Keratinocyte (primary cell): Measurements from ENCODE around the gene ARHGAP28. TPM values are rescaled to one million over a fixed set of nuclear protein-coding genes. Genes with fewer than 3 reads are reported as not detected.

Source experiments
- DNase-seq: peaks from one replicate; pipeline ENCODE4 v3.0.0-alpha.2; 2011; ENCODE audit warnings: low read depth, missing footprints, low spot score
- FAIRE-seq: peaks from 2 replicates; lab custom pipeline; 2011; peaks lifted over from hg19 to GRCh38; lab: Jason Lieb, UNC
- H2AFZ ChIP-seq: 2 replicates; pipeline ENCODE4 v1.6.0; 2012; ENCODE audit warnings: low read length, control low read depth, inconsistent platforms; ENCODE audit not compliant: control insufficient read depth
- H3K27ac ChIP-seq: 2 replicates; pipeline ENCODE4 v1.5.1; 2011; ENCODE audit warnings: low read length; ENCODE audit not compliant: control insufficient read depth, insufficient read depth
- H3K27me3 ChIP-seq: 3 replicates; pipeline ENCODE4 v1.6.0; 2011; ENCODE audit warnings: low read length; ENCODE audit not compliant: control insufficient read depth, insufficient read depth; ENCODE audit errors: extremely low read depth
- H3K36me3 ChIP-seq, 2 experiments: 2 replicates in 1 of 2; 3 replicates in 1 of 2; pipeline ENCODE4 v1.5.1; 2011; ENCODE audit warnings: low read length in 2 of 2, mild to moderate bottlenecking in 1 of 2; ENCODE audit not compliant: control insufficient read depth in 2 of 2, insufficient read depth in 2 of 2; ENCODE audit errors: extremely low read depth in 1 of 2
- H3K4me1 ChIP-seq: 3 replicates; pipeline ENCODE4 v1.5.1; 2011; ENCODE audit warnings: low read length; ENCODE audit not compliant: control insufficient read depth, insufficient read depth; ENCODE audit errors: extremely low read depth
- H3K4me2 ChIP-seq: 3 replicates; pipeline ENCODE4 v1.6.0; 2011; ENCODE audit warnings: low read depth, low read length; ENCODE audit not compliant: control insufficient read depth, insufficient read depth; ENCODE audit errors: extremely low read depth
- H3K4me3 ChIP-seq, 3 experiments: fragments of 200-600 bp in 1 of 3; sonication (generic) in 1 of 3; 2 replicates in 2 of 3; 3 replicates in 1 of 3; pipeline ENCODE4 v1.5.1; 2011 to 2016; ENCODE audit warnings: low read length in 3 of 3, mild to moderate bottlenecking in 3 of 3, control low read depth in 2 of 3, inconsistent platforms in 1 of 3, low read depth in 1 of 3, mixed read lengths in 1 of 3, mixed run types in 1 of 3, moderate library complexity in 1 of 3; ENCODE audit not compliant: control insufficient read depth in 2 of 3, insufficient read depth in 2 of 3; ENCODE audit errors: extremely low read depth in 1 of 3
- H3K79me2 ChIP-seq: 2 replicates; pipeline ENCODE4 v1.6.0; 2012; ENCODE audit warnings: low read length; ENCODE audit not compliant: control insufficient read depth, insufficient read depth
- H3K9ac ChIP-seq: 3 replicates; pipeline ENCODE4 v1.6.0; 2011; ENCODE audit warnings: low read length; ENCODE audit not compliant: control insufficient read depth, insufficient read depth; ENCODE audit errors: extremely low read depth
- H3K9me1 ChIP-seq: 3 replicates; pipeline ENCODE4 v1.6.0; 2011; ENCODE audit warnings: low read length; ENCODE audit not compliant: control insufficient read depth, insufficient read depth; ENCODE audit errors: extremely low read depth
- H3K9me3 ChIP-seq: 2 replicates; pipeline ENCODE4 v1.5.1; 2012; ENCODE audit warnings: low read depth, low read length; ENCODE audit not compliant: control insufficient read depth
- H4K20me1 ChIP-seq: 3 replicates; pipeline ENCODE4 v1.6.0; 2011; ENCODE audit warnings: low read length; ENCODE audit not compliant: control insufficient read depth, insufficient read depth; ENCODE audit errors: extremely low read depth
- CTCF ChIP-seq, 3 experiments: IDR thresholded peaks in 1 of 3; conservative IDR thresholded peaks in 1 of 3; optimal IDR thresholded peaks in 1 of 3; 2 replicates in 2 of 3; 3 replicates in 1 of 3; pipeline versions ENCODE3 to v1.5.1; 2011; ENCODE audit warnings: low read length in 3 of 3, mild to moderate bottlenecking in 3 of 3, moderate library complexity in 2 of 3, control low read depth in 1 of 3, inconsistent platforms in 1 of 3; ENCODE audit not compliant: insufficient read depth in 2 of 3; ENCODE audit errors: extremely low read depth in 1 of 3
- EZH2 ChIP-seq: IDR thresholded peaks from one replicate; pipeline ENCODE4 v1.6.1; 2012; ENCODE audit warnings: inconsistent platforms, mild to moderate bottlenecking, low read length, moderate library complexity
- dilution Hi-C: fragments of 300-500 bp; cut with MboI; formaldehyde crosslinking; loops from one replicate; pipeline ENCODE4 v1.7.0; 2020; ENCODE audit warnings: low sequenced_read_pairs; ENCODE audit not compliant: extremely low pct_ligation_motif_present
- polyA plus RNA-seq, 5 experiments: library from polyadenylated mRNA; depleted of rRNA in 3 of 5; stranded (reverse) in 3 of 5; stranded (forward) in 1 of 5; unstranded in 1 of 5; fragments of >200 nt; gene quantifications; 1 replicate in 1 of 5; 2 replicates in 3 of 5; 3 replicates in 1 of 5; pipeline versions ENCODE4 v1.2.1 to v1.2.3, GENCODE V29; 2011 to 2012; ENCODE audit warnings: missing spikeins in 2 of 5, low read depth in 1 of 5, low replicate concordance in 1 of 5

Gene ARHGAP28
- polyA plus RNA-seq, 1 donor (not counting 4 experiments of a cell fraction or from before 2014, with no cell fraction given) = 0.43 TPM

GRCh38 chr18:6943143-6943542 lies 213.6 kb downstream of the ARHGAP28 start:
- Histone ChIP-seq H3K9ac (no peak overlapping the region), H3K4me2 (no peak overlapping the region), H3K79me2 (no peaks in the 10 kb centered on the region), H3K36me3 (no peaks in the 10 kb centered on the region), H3K9me3 (no peaks in the 10 kb centered on the region), H3K4me3 (no peak overlapping the region), H3K27me3 (peaks cover 5% of the 10 kb centered on the region), H3K9me1 (no peaks in the 10 kb centered on the region), H2AFZ (no peak overlapping the region), H4K20me1 (no peaks in the 10 kb centered on the region), H3K4me1 (no peaks in the 10 kb centered on the region), H3K27ac (no peak overlapping the region)
- FAIRE-seq = no peak
- DNase-seq = no peak
- TF ChIP-seq EZH2 (no peak), CTCF (optimal IDR thresholded peaks at IDR 0.05 in 1 of 3, IDR thresholded peaks at IDR 0.05 in 1 of 3, conservative IDR thresholded peaks at IDR 0.05 in 1 of 3; ENCODE audit: extremely low read depth in 1 of 3, insufficient read depth in 2 of 3, low read length in 3 of 3) (no peak)
- dilution Hi-C loops = no loop called here

- no peaks in the 10 kb centered on the region for H4K20me1 ChIP-seq
- H2AFZ ChIP-seq = no peak overlapping the region
- H3K36me3 ChIP-seq = no peaks in the 10 kb centered on the region
- DNase-seq (no peak), FAIRE-seq (no peak)
- H3K4me3 ChIP-seq = no peak overlapping the region
- no peaks in the 10 kb centered on the region for H3K4me1 ChIP-seq
- H3K9me3 ChIP-seq = no peaks in the 10 kb centered on the region
- H3K4me2 ChIP-seq = no peak overlapping the region
- H3K9ac ChIP-seq = no peak overlapping the region
- H3K27me3 ChIP-seq = no peaks in the 10 kb centered on the region
- no peaks in the 10 kb centered on the region for H3K79me2 ChIP-seq
- H3K9me1 ChIP-seq = no peaks in the 10 kb centered on the region
- no peak for TF ChIP-seq CTCF (optimal IDR thresholded peaks at IDR 0.05 in 1 of 3, IDR thresholded peaks at IDR 0.05 in 1 of 3, conservative IDR thresholded peaks at IDR 0.05 in 1 of 3; ENCODE audit: extremely low read depth in 1 of 3, insufficient read depth in 2 of 3, low read length in 3 of 3)
- TF ChIP-seq EZH2 = no peak
- dilution Hi-C loops = no loop called here
- no peak overlapping the region for H3K27ac ChIP-seq
Measured at GRCh38 chr18:6947338-6948030, 218.0 kb downstream of the ARHGAP28 start.
